Daoy (cell line): ENCODE measurements around the gene HHLA2. TPM values are rescaled to one million over a fixed set of nuclear protein-coding genes. Genes with fewer than 3 reads are reported as not detected.
A peak's percentile ranks its signal among the peaks of the same experiment; 100 is the strongest.

Source experiments
- DNase-seq: peaks from one replicate; pipeline ENCODE4 v3.0.0-alpha.2; 2015; ENCODE audit warnings: low read depth
- total RNA-seq: library from RNA; depleted of rRNA; stranded (reverse); fragments of >200 nt; shearing (Covaris generic); gene quantifications from 2 replicates; pipeline ENCODE4 v1.2.3, GENCODE V29; 2014

Gene HHLA2
- total RNA-seq, 1 experiment from 2014 or later, result not detected

DNA sequence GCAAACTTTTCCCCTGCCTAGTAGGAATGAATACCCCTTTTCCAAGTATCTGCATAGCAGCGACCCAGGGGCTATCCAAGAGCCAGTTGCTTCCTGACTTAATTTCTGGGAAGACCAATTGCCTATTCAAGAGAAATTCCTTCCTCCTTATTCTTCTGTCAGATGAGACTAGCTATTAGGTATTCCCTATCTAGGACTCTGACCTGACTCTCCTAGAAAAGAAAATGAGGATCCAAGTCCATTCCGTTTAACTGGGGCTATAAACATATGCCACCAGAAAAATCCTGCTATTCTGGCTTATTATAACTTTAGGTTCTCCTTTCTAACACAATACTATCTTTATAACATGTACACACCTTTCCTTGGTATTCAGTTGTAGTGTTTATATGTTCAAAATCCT, 1.7 kb downstream of the HHLA2 start:
- no peak for DNase-seq

GRCh38 chr3:108300103-108300849, 3.9 kb downstream of the HHLA2 start:
- no peak for DNase-seq

- DNase-seq, result no peak
Observed at GRCh38 chr3:108301695-108302404, 5.5 kb downstream of the HHLA2 start.

DNA sequence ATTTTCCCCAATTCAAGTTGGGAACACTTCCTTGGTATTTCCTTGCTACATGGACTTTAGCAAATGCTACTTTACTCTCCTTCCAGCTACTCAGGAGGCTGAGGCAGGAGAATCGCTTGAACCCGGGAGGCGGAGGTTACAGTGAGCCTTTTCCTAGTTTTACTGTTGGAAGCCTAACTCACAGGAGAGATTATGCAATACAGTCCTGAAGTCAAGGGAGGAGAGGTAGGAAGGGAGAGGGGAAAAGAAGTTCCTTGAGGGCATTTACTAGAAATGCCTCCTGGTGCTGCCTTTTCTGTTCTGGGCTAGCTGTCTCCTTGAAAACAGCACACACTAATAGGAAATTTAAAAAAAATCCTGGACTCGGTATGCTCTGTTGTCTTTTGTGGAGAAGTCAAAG, 6.2 kb downstream of the HHLA2 start:
- DNase-seq, result no peak

DNA sequence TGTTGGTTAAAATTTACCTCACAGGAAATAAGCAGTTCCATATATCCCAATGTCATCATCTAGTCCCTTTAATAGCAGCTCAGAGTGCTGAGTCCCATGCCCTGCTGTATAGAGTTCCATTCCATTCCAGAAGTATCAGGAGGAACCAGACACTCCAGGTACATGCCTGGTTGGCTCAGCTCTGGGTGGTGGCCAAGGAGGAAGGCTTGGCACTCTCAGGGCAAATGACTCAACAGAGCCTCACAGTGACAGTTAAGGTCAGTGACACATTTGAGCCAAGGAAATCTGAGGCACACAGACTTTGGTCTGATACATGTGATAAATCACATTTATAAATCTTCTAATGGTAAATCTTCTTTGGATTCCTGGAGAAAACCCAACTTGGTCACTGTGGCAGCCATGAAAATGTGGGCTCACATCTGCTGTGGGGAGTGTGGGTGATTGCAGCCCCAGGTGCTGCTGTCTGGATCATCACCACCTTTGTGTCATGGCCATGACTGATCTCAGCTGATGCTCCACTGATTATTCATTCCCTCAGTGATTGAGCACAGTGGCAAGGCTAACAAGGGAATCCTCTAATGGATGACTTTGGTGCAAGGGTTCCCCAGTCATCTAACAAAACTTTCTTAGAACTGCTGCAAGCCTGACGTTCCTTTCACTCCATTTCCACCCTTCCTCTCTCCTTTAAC, 9.3 kb downstream of the HHLA2 start:
- DNase-seq, result peak; percentile 23

- peak; percentile 14 for DNase-seq
Observed at GRCh38 chr3:108311797-108312196, 15.4 kb downstream of the HHLA2 start.

DNA sequence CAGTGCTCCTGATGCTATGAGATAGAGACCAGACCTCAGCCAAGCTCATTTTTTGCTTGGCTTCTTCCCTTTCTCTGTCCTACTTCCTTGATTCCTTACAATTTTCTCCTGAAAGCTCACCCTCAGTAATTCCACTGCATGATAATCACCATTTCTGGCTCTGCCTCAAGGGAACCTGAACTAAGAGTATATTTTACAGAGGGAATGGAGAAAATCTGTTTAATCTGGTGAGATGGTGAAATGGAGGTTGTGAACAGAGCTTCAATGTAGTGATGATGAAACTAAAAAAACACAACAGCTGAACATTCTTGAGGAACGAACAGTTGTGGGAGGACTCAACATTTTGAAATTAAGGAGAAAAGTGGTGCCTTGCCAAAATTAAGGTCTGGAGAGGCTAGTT, 16.3 kb downstream of the HHLA2 start:
- no peak for DNase-seq

DNA sequence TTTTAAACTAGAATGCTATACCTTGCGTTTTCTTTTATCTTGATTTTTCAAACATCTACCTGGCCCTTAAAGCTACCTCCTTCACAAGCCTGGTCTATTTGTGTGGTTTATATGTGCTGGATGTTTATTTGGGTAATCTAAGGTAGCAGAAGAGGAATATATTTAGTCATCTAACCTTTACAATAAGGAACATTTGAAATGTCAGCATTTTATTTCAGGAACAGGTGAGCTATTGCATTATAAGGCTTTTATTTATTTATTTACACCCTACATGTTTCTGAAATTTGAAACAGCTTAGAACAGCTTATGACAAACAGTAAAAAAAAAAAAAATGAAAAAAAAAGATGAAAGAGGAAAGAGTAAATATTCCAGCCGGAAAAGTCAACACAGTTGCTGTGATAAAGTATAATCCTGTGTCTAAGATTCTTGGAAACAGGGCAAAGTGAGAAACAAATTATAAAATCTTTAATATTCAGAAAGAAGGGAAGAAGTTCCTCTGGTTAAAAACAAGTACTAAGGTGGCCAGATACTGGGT, 19.5 kb downstream of the HHLA2 start:
- DNase-seq, result no peak

- no peak for DNase-seq
Observed at GRCh38 chr3:108319428-108320082, 23.2 kb downstream of the HHLA2 start.

DNA sequence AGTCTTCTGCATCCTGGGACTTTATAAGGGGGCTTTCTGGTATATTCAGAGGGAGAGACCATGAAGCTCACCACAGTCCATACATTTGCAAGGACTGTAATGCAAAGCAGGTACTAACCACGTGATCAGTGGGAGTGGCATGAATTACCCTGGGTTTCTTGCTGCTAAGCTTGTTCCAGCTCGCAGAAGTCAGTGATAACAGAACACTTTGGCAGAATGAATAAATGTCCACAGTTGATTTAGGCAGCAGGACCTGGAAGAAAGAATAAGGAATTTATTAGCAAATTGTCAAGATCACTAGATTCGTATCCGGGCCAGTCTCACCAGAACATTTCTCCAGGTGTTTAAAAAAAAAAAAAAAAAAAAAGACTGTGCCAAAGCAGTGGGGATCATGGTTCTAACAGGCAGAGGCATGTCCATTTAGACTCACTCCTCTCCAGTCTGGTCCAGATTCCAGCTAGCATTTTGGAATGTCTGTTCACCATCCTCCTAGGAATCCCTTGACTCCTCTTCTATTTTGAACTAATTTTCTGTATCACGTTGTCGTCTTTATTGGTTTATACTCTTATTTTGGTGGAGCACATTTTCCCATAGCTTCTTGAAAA, 24.5 kb downstream of the HHLA2 start:
- DNase-seq, result no peak

- DNase-seq, result no peak
Observed at GRCh38 chr3:108322352-108322751, 26.0 kb downstream of the HHLA2 start.

DNA sequence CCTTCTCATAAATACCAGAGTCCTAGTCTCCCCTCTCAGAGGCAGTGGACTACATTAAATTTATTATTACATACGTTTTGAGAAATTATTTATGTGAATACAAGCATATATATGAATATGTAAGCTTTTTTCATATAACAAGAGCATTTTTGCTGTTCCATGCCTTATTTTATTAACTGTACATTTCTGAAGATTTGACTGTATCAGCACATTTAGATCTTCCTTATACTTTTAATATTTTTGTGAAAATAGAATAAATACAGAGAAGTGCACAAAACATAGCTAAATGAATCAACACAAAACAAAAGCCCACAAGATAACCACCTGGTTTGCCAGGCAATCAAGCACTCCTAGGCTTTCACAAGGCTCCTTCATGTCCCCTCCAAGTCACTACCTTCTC, 27.8 kb downstream of the HHLA2 start:
- DNase-seq, result no peak

DNA sequence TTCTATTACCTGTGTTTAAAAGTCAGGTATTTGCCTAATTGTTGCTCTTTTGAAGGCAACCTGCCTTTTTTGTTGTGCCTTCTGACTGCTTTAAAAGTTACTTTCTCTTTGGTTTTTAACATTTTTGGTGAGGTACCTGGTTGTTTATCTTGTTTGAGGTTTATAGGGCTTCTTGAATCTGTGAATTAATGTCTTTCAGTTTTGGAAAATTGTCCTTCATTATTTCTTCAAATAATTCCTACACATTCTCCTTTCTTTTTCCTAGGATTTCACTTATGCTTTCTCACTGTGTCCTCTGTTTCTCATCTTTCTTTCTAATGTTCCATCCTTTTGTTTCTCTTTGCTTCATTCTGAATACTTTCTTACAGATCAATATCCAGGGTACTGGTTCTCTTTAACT, 30.8 kb downstream of the HHLA2 start:
- DNase-seq, result no peak

- DNase-seq, result no peak
Observed at GRCh38 chr3:108328821-108329486, 32.6 kb downstream of the HHLA2 start.

DNA sequence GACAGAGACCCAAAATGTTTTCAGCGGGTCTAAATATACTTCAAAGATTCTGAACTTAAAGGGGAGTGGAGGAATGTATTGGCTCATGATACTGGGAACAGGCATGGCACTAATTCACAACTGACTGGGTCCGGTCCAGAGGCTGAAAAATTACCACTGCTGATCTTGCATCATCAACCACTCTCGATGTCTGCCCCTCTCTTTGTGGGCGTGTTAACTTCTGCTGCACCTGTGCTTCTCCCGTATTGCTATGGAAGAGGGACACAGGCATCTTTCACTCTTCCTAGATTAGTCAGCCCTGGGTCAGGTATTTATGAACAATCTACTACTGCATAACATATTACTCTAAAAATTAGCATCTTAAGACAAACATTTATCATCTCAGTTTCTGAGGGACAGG, 33.2 kb downstream of the HHLA2 start:
- no peak for DNase-seq

DNA sequence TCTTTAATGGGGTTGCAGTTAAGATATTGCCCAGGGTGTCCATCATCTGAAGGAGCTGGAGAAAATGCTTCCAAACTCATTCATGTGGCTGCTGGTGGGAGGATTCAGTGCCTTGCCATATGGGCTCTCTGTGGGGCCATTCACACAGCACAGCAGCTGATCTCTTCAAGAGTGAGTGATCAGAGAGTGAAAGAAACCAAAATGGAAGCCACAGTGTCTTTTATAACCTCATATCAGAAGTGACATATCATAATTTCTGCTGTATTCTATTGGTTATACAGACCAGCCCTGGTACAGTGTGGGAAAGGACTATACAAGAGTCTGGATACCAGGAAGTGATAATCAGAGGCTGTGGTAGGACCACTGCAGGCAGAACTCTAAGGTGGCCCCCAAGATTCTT, 33.6 kb downstream of the HHLA2 start:
- no peak for DNase-seq

DNA sequence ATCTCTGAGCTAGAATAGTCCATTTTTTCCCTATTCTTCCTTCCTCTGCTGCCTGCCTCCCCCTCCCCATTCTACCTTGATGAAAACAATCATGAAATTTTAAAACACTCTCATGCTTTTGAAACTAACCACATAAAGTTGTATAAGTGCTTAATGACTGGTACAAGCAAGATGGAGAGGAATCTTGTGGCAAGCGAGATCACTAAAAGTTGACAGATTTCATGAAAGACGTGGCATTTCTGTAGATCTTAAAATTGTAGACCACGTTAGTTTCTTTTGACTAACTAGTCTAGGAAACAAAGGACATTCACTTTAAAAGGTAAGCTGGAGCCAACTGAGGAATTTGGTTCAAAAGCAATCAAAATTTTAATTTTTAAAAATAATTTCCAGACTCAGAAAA, 35.4 kb downstream of the HHLA2 start:
- no peak for DNase-seq

DNA sequence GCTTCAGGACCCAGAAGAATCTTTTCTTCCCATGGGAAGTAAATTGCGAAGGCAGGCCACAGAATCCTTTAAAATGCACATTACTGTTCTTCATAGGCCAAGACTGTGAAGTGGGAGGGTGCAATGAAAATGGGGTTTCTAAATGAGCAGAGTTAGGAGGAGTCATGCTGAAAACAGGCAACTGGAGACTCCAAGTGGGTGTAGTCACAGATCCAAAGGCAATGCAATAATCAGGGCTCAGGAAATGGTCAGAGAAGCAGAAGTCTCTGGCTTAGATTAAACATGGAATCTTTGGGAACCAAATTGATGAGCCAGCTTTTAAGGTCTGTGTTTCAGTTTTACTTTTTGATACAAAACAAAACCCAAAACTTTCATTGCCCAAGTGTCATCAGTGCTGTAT, 37.6 kb downstream of the HHLA2 start:
- DNase-seq, result no peak

DNA sequence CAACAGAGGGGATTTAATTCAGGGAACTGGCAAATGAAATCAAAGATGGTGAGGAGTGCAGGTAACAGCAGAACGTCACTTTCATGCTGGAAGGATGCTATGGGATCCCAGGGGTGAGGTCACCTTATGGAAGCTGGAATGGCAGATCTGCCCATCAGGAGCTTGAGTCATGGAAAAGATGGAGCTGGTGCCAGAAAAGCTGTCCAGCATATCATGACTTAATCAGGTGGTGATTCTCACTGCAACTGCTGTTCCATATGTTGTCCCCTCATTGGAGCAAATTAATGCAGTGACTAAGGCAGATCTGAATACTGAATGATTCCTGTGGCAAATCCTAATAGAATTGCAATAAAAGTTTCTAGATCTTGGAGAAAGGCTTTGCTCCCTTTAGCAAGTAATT, 38.4 kb downstream of the HHLA2 start:
- DNase-seq, result peak; percentile 17

- no peak for DNase-seq
Observed at GRCh38 chr3:108338901-108339545, 42.7 kb downstream of the HHLA2 start.

- no peak for DNase-seq
Observed at GRCh38 chr3:108341911-108342310, 45.6 kb downstream of the HHLA2 start.
